GM18502 (cell line): ENCODE measurements around the gene SOX13.
"Not testable (repeated sequence)": the region's sequence is repeated elsewhere in the genome, so short reads cannot be mapped to it uniquely, and the experiment has no call there.

ENCODE experiments used
- ATAC-seq: cut with Tn5 transposase; IDR thresholded peaks from one replicate; pipeline ENCODE4 v1.9.1; 2021; ENCODE audit warnings: mild to moderate bottlenecking; ENCODE audit not compliant: unreplicated experiment, poor library complexity

The SOX13 gene

GRCh38 chr1:204072931-204073836 is at the start of gene SOX13:
Gene SOX13 (plus strand): TSS chr1:204073115. CDS start chr1:204112916, 39,801 bp downstream.
- no peak for ATAC-seq

DNA sequence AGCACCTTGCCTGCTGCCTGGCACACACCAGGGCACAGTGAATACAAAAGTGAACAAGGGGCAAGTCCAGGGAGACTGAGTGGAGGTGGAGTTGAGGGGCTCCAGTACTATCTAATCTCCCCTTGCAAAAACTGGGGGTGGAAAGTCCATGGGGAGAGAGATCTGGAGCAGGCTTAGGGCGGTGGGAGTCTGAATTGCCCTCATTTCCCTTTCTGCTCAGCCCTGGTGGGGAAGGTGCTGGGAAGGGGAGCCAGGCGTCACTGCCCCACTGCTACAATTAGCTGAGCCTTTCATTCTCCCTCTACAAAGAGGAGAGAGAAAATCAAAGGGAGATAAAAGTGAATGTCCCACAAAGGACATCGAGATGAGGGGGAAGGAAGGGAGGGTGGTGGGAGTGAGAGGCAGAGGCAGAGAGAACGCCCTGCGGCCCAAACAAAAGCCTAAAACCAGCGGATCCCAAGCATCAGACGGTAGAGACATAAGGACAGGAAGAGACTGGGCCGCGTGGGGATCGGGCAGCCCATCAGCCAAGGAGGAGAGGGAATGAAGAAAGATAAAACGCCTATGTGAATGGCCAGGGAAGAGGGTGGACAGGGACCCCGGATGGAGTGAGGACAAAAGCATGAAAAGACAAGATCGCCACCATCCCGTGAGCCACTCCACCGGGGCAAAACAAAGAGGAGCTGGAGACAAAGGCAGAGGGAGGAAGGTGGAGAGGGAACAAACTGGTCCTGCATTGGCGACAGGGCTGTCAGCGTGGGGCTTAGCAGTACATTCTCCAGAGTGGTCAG is 46.8 kb upstream of the SOX13 start:
- ATAC-seq: no peak

DNA sequence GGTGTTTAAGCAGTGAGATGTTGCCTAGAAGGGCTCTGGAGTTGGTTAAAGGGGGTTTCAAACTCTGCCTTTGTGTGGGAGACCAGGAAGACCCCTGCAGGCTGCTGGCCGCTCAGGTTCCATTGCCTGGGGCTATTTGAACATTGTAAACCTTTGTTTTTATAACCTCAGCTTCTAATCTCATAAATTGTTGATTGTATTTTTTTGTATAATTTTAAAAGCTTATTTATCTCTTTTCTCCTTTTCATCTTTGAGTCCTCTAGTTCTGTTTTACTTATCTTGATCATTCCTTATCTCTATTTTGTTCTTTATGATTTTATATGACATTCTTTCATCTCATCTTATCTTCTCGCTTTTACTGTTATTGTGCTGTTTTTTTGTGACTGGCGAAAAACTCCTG is 45.5 kb upstream of the SOX13 start:
- no peak for ATAC-seq

- no peak for ATAC-seq
These were observed 43.9 kb upstream of the SOX13 start for GRCh38 chr1:204029016-204029415.

- no peak for ATAC-seq
These were observed 41.7 kb upstream of the SOX13 start for GRCh38 chr1:204031098-204031710.

- no peak for ATAC-seq
These were observed 40.2 kb upstream of the SOX13 start for GRCh38 chr1:204032642-204033235.

DNA sequence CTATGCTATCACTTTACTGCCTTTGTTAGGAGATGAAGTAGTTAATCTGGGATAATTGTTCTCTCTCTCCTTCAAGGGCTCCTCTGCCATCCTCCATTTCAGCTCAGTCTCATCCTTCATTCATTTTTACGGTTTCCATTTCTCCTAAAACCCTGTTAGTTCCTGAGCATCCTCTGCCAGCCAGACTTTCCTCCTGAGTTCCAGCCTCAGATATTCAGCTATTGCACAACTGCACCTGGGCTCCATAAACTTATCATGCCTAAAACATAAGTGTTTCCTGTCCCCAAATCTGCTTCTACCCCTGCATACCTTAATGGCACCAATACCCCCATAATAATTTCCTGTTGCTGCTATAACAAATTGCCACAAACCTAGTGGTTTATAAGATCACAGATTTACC is 39.6 kb upstream of the SOX13 start:
- no peak for ATAC-seq

GRCh38 chr1:204036882-204037655 is 35.8 kb upstream of the SOX13 start:
- ATAC-seq: no peak

- ATAC-seq: no peak
These were observed 31.6 kb upstream of the SOX13 start for GRCh38 chr1:204041232-204041767.

DNA sequence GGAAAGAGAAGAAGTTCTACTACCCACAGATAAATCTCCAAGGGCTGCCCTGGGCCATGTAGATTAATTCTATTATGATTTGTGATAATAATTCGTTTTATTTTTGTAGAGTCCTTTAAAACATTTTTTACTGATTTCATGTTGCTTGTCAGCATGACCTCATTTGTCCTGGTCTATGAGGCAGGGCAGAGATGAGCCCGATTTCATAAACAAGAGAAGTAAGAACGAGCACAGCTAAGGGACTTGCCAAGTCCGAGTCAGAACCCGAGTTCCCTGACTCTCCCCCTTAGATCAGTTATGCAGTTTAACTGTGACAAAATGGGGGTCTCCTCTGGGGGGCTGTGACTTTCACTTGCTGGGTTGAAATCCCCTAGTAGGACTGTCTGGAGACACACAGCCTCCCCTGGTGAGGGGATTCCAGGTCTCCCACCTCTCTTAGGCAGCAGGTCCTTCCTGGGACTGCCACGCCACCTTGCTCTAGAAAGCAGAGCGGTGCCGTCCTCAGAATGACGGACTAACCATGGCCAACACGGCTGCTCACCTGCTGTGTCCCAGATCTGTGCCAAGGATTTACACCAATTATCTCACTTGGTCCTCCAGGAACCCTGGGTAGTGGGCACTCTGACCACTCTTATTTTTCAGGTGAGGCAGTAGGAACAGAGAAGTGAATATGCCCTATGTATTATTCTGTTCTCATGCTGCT is 31.0 kb upstream of the SOX13 start:
- ATAC-seq: no peak

DNA sequence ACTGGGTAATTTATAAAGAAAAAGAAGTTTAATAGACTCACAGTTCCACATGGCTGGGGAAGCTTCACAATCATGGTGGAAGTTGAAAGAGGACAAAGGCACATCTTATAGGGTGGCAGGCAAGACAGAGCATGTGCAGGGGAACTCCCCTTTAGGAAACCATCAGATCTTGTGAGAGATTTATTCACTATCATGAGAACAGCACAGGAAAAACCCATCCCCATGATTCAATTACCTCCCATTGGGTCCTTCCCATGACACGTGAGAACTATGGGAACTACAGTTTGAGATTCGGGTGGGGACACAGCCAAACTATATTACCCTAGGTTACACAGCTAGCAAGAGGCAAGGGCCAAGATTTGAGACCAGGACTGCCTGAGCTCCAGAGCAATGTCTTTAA is 30.4 kb upstream of the SOX13 start:
- ATAC-seq: no peak

DNA sequence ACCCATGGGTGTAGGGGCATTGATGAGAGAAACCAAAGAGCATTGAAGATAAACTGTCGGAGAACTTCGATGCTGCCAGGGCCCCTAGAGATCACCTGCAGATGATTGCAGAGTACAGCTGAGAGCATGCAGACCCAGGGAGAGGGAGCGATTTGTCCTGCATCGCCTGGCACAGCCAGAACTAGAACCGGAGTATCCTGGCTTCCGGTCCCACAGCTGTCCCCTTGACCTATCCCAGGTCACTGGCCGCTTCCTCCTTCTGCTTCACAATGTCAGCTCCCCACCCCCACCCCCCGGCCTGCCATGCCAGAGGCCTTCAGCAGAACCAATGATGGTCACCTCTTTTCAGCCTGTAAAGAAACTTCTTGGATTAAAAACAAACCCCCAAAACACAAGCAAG is 29.2 kb upstream of the SOX13 start:
- ATAC-seq: no peak

DNA sequence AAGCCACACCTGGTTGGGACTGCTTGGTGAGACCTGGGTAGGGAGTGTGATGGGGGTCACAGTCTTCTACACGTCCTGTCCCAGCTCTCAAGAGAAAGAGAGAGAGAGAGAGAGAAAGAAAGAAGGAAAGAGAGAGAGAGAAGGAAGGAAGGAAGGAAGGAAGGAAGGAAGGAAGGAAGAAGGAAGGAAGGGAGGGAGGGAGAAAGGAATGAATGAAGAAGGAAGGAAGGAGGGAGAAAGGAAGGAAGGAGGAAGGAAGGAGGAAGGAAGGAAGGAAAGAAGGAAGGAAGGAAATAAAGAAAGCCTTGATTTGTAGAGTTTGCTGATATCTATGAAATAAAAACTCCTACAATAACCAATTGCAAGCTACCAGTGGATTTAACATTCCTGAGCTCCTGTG is 28.5 kb upstream of the SOX13 start:
- ATAC-seq: no peak

- no peak for ATAC-seq
These were observed 27.5 kb upstream of the SOX13 start for GRCh38 chr1:204045430-204045829.

GRCh38 chr1:204046346-204046745 is 26.6 kb upstream of the SOX13 start:
- no peak for ATAC-seq

DNA sequence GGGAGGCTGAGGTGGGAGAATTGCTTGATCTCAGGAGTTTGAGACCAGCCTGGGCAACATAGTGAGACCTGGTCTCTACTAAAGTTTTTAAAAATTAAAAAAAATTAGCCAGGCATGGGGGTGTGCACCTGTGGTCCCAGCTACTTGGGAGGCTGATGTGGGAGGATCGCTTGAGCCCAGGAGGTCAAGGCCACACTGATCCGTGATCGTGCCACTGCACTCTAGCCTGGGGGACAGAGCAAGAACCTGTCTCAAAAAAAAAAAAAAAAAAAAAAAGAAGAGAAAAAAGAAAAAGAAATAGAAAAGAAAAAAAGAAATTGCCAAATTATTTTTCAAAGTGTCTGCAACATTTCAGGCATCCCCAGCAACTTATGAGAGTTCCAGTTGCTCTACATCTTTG is 24.1 kb upstream of the SOX13 start:
- not testable (repeated sequence) for ATAC-seq

- ATAC-seq: no peak
These were observed 21.7 kb upstream of the SOX13 start for GRCh38 chr1:204051258-204051657.

DNA sequence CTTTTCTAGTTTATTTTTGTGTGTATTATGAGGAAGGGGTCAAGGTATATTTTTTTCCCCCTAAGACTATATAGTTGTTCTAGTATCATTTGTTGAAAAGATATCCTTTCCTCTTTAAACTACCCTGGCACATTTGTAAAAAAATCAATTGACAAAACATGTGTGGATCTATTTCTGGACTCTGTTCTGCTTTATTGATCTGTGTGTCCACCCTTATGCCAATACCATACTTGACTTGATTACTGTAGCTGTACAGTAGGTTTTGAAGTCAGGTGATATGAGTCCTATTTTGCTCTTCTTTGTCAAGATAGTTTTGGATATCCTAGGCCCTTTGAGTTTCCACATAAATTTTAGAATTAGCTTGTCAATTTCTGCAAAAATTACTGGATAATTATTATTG is 21.2 kb upstream of the SOX13 start:
- no peak for ATAC-seq

GRCh38 chr1:204053893-204054292 is 19.0 kb upstream of the SOX13 start:
- ATAC-seq: no peak
